Mammary epithelial cell (primary cell): Measurements from ENCODE around the gene ARID3A.

Experiments
- EZH2 ChIP-seq: IDR thresholded peaks from 2 replicates; pipeline ENCODE4 v1.6.1; 2012; ENCODE audit warnings: low read length, inconsistent platforms, borderline replicate concordance
- TF ChIP-seq, protein P1 (sequence below), 2 donors: IDR thresholded peaks in 1 of 2; conservative IDR thresholded peaks in 1 of 2; 2 replicates each; pipeline ENCODE4 v1.5.1; 2011 to 2012; ENCODE audit warnings: inconsistent platforms in 2 of 2, low read length in 2 of 2, mild to moderate bottlenecking in 2 of 2, control low read depth in 1 of 2, low read depth in 1 of 2; ENCODE audit not compliant: insufficient read depth in 1 of 2; ENCODE audit errors: extremely low read depth in 1 of 2

DNA sequence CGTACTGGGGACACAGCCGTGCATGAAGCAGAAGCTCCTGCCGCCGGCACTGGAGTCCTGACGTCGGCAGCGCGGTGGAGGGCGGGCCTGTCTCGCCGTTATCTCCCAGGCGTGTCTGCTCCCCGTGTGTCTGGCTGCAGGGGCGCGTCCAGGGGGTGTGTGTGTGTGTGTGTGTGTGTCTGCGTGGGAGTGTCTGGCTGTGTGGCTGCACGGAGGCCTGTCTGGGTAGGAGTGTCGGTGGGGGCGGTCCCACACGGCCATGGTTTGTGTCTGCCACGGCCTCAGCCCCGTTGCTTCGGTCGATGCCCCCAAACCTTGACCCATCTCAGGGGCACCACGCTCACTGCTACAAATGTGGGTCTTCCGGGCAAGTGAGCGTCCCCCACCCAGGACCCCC is 18.3 kb downstream of the ARID3A start:
- no peak for TF ChIP-seq EZH2
- TF ChIP-seq, protein P1, sequence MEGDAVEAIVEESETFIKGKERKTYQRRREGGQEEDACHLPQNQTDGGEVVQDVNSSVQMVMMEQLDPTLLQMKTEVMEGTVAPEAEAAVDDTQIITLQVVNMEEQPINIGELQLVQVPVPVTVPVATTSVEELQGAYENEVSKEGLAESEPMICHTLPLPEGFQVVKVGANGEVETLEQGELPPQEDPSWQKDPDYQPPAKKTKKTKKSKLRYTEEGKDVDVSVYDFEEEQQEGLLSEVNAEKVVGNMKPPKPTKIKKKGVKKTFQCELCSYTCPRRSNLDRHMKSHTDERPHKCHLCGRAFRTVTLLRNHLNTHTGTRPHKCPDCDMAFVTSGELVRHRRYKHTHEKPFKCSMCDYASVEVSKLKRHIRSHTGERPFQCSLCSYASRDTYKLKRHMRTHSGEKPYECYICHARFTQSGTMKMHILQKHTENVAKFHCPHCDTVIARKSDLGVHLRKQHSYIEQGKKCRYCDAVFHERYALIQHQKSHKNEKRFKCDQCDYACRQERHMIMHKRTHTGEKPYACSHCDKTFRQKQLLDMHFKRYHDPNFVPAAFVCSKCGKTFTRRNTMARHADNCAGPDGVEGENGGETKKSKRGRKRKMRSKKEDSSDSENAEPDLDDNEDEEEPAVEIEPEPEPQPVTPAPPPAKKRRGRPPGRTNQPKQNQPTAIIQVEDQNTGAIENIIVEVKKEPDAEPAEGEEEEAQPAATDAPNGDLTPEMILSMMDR (conservative IDR thresholded peaks at IDR 0.05 in 1 of 2, IDR thresholded peaks at IDR 0.05 in 1 of 2; ENCODE audit: extremely low read depth in 1 of 2, insufficient read depth in 1 of 2, low read depth in 1 of 2, low read length in 2 of 2): no peak
